ENCODE measurements around the gene ZNF319.

DNA sequence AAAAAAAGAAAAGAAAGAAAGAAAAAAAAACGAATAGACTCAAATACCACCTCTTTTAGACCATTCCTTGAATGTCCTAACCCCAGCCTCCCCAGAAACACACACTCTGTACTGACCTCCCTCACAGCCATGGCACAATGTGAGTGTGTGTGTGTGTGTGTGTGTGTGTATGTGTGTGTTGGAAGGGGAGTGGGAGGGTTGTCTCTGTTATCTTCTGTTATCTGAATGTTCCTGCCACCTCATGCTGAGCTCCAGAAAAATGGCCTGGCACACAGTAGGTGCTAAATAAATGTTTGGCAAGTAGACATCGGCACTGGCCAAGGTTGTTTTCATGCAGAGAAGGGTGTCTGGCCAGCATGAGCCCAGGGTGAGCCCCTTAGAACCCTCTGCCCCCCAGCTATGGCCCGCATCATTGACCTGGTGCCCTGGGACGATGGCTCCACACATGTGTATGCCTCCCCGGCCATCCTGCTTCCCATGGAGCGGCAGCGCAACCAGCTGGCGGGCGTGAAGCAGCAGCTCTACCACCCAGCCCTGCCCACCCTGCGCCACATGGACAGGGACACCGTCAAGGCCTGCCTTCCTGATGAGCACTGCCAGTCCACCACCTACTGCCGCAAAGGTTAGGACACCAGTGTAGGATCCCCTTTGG lies 22.9 kb downstream of the ZNF319 start:
- TF ChIP-seq EZH2 (IDR thresholded peaks at IDR 0.05; ENCODE audit: low read length) (no peak), CTCF (optimal IDR thresholded peaks at IDR 0.05 in 1 of 3, IDR thresholded peaks at IDR 0.05 in 1 of 3, conservative IDR thresholded peaks at IDR 0.05 in 1 of 3; ENCODE audit: extremely low read depth in 1 of 3, insufficient read depth in 2 of 3, low read length in 3 of 3) (peak in 1 of 3 experiments; percentile 61)

Measured in keratinocyte (primary cell).